SK-N-SH (cell line): ENCODE measurements around the gene C9. TPM values are rescaled to one million over a fixed set of nuclear protein-coding genes. Genes with fewer than 3 reads are reported as not detected.

Experiments used
- CTCF ChIA-PET: fragments of 300-600, 350-600 bp; formaldehyde crosslinking; extraction: SDS; loops from one replicate; lab custom pipeline; 2021; lab: Yijun Ruan, JAX
- POLR2A ChIA-PET: fragments of 350-600 bp; sonication (Branson Sonifier 250); formaldehyde crosslinking; extraction: SDS; loops from one replicate; lab custom pipeline; 2020; ENCODE audit warnings: antibody characterized with exemption, inconsistent platforms; lab: Yijun Ruan, JAX
- DNase-seq: peaks from one replicate; pipeline ENCODE4 v3.0.0; 2012
- H2AFZ ChIP-seq: fragments of 200-600 bp; sonication (generic); 2 replicates; pipeline ENCODE4 v1.8.1; 2016; ENCODE audit warnings: antibody characterized with exemption, mild to moderate bottlenecking, low read depth
- H3F3A ChIP-seq: fragments of 200-600 bp; sonication (generic); replicated peaks from 2 replicates; pipeline ENCODE3; 2016; ENCODE audit warnings: antibody characterized with exemption, mild to moderate bottlenecking; ENCODE audit not compliant: insufficient read depth
- H3K27ac ChIP-seq, 2 experiments: fragments of 200-500 bp in 1 of 2; fragments of 200-600 bp in 1 of 2; sonication (Bioruptor generic) in 1 of 2; sonication (generic), shearing (Covaris generic) in 1 of 2; 2 replicates each; pipeline versions ENCODE4 v1.5.1 to v1.6.1; 2014 to 2016; ENCODE audit warnings: low read depth in 2 of 2, inconsistent platforms in 1 of 2, low read length in 1 of 2, mild to moderate bottlenecking in 1 of 2, mixed read lengths in 1 of 2
- H3K27me3 ChIP-seq: fragments of 200-600 bp; sonication (generic), shearing (Covaris generic); 2 replicates; pipeline ENCODE4 v1.6.1; 2016; ENCODE audit warnings: mixed run types; ENCODE audit not compliant: insufficient read depth
- H3K36me3 ChIP-seq, 2 experiments: fragments of 200-500 bp in 1 of 2; fragments of 200-600 bp in 1 of 2; sonication (Bioruptor generic) in 1 of 2; sonication (generic) in 1 of 2; replicated peaks in 1 of 2; 2 replicates each; pipeline versions ENCODE3 to v1.5.1; 2014 to 2016; ENCODE audit warnings: low read length in 1 of 2, mild to moderate bottlenecking in 1 of 2; ENCODE audit not compliant: insufficient read depth in 2 of 2, control insufficient read depth in 1 of 2
- H3K4me1 ChIP-seq, 2 experiments: fragments of 200-500 bp in 1 of 2; fragments of 200-600 bp in 1 of 2; sonication (Bioruptor generic) in 1 of 2; sonication (generic), shearing (Covaris generic) in 1 of 2; 2 replicates each; pipeline versions ENCODE4 v1.5.1 to v1.6.1; 2014 to 2016; ENCODE audit warnings: low read depth in 1 of 2, low read length in 1 of 2, mixed run types in 1 of 2; ENCODE audit not compliant: insufficient read depth in 2 of 2, control insufficient read depth in 1 of 2
- H3K4me2 ChIP-seq: fragments of 200-600 bp; sonication (generic), shearing (Covaris generic); 2 replicates; pipeline ENCODE4 v1.6.1; 2017; ENCODE audit warnings: mixed run types
- H3K4me3 ChIP-seq, 2 experiments: fragments of 200-500 bp in 1 of 2; fragments of 200-600 bp in 1 of 2; sonication (Bioruptor generic) in 1 of 2; sonication (generic), shearing (Covaris generic) in 1 of 2; 2 replicates each; pipeline versions ENCODE4 v1.5.1 to v1.8.1; 2014 to 2016; ENCODE audit warnings: low read depth in 2 of 2, inconsistent platforms in 1 of 2, low read length in 1 of 2, mild to moderate bottlenecking in 1 of 2, mixed read lengths in 1 of 2, moderate library complexity in 1 of 2
- H3K79me2 ChIP-seq: fragments of 200-600 bp; sonication (generic); 2 replicates; pipeline ENCODE4 v1.8.1; 2017; ENCODE audit warnings: mild to moderate bottlenecking; ENCODE audit not compliant: insufficient read depth
- H3K9ac ChIP-seq: fragments of 200-600 bp; sonication (generic); 2 replicates; pipeline ENCODE4 v1.6.1; 2017; ENCODE audit warnings: mixed run types
- H3K9me2 ChIP-seq: fragments of 200-600 bp; sonication (generic); 2 replicates; pipeline ENCODE4 v1.6.1; 2017; ENCODE audit warnings: mixed run types
- H3K9me3 ChIP-seq: fragments of 200-600 bp; sonication (generic); 2 replicates; pipeline ENCODE4 v1.6.1; 2017; ENCODE audit warnings: mixed run types, mild to moderate bottlenecking, moderate library complexity
- H4K20me1 ChIP-seq: fragments of 200-600 bp; sonication (generic); 2 replicates; pipeline ENCODE4 v1.6.1; 2017; ENCODE audit warnings: mild to moderate bottlenecking, mixed run types; ENCODE audit not compliant: insufficient read depth
- EZH2phosphoT487 ChIP-seq: fragments of 200-600 bp; sonication (generic); IDR thresholded peaks from 2 replicates; pipeline ENCODE4 v1.6.1; 2017; ENCODE audit warnings: low read depth, mixed run types, mild to moderate bottlenecking, antibody characterized with exemption, moderate library complexity, borderline replicate concordance
- FOSL2 ChIP-seq: IDR thresholded peaks from 2 replicates; pipeline ENCODE4 v1.4.0; 2012; ENCODE audit warnings: low read depth, mild to moderate bottlenecking, moderate library complexity, borderline replicate concordance
- FOXJ3 ChIP-seq: sonication (generic); formaldehyde crosslinking; IDR thresholded peaks from 2 replicates; pipeline ENCODE4 v1.5.1; 2020; ENCODE audit warnings: mild to moderate bottlenecking, missing genetic modification reagents
- FOXM1 ChIP-seq: IDR thresholded peaks from 2 replicates; pipeline ENCODE4 v1.4.0; 2012; ENCODE audit warnings: low read depth, mild to moderate bottlenecking
- GATA2 ChIP-seq: sonication (generic); formaldehyde crosslinking; IDR thresholded peaks from 2 replicates; pipeline ENCODE4 v1.5.0; 2020; ENCODE audit warnings: mild to moderate bottlenecking, missing genetic modification reagents
- IRF3 ChIP-seq: fragments of 150-350 bp; IDR thresholded peaks from 2 replicates; pipeline ENCODE4 v1.6.1; 2016; ENCODE audit warnings: mild to moderate bottlenecking, low read depth, low read length
- RFX5 ChIP-seq: IDR thresholded peaks from 2 replicates; pipeline ENCODE4 v1.6.1; 2012; ENCODE audit warnings: mild to moderate bottlenecking, improper control_type of control experiment, low read length
- ZBTB33 ChIP-seq: IDR thresholded peaks from 2 replicates; pipeline ENCODE4 v1.4.0; 2012; ENCODE audit warnings: low read depth, borderline replicate concordance
- WGBS: methylation state at CpG from one replicate; pipeline ENCODE4 v1.1.6; 2017; ENCODE audit warnings: low lambda C conversion rate; 5-methylcytosine and 5-hydroxymethylcytosine counted together
- polyA plus RNA-seq, 3 experiments: library from polyadenylated mRNA; depleted of rRNA; stranded (reverse); fragments of >200 nt; gene quantifications; 2 replicates each; pipeline ENCODE4 v1.2.3, GENCODE V29; 2012

The C9 gene
- polyA plus RNA-seq, 1 of the 3 experiments (the other 2 are of a cell fraction), result not detected

- H2AFZ ChIP-seq, result no peak overlapping the region
- WGBS, result 41% methylated on average over 5 of the region's 5 CpGs
- 0 out of 2 replicates have a peak overlapping the region, but pooled peaks have one; percentile 5 for H3K4me2 ChIP-seq
- H3K4me3 ChIP-seq, result no peak overlapping the region
- H3K9me2 ChIP-seq, result no peaks in the 10 kb centered on the region
- POLR2A ChIA-PET, result no interaction called here
- CTCF ChIA-PET, result no interaction called here
- no peak for DNase-seq
- peaks cover 6% of the 10 kb centered on the region for H4K20me1 ChIP-seq
- peaks cover 5 to 11% of the 10 kb centered on the region in 2 experiments for H3K36me3 ChIP-seq
- no peaks in the 10 kb centered on the region for H3K27me3 ChIP-seq
- TF ChIP-seq RFX5, result no peak
- no peak for TF ChIP-seq FOXJ3 (CRISPR knock-in tag)
- no peak for TF ChIP-seq ZBTB33
- no peak for TF ChIP-seq EZH2phosphoT487
- TF ChIP-seq FOXM1, result no peak
- H3K79me2 ChIP-seq, result peaks cover 90% of the 10 kb centered on the region
- H3K27ac ChIP-seq, result no peak overlapping the region; a peak in 1 of 4 replicates
- peaks cover 14% of the 10 kb centered on the region for H3F3A ChIP-seq
- H3K4me1 ChIP-seq, result peaks cover 0 to 26% of the 10 kb centered on the region in 2 experiments; a peak in 2 of 4 replicates
- H3K9ac ChIP-seq, result no peak overlapping the region
- H3K9me3 ChIP-seq, result no peaks in the 10 kb centered on the region
These were observed 48.6 kb upstream of the C9 start for GRCh38 chr5:39412721-39413394.

DNA sequence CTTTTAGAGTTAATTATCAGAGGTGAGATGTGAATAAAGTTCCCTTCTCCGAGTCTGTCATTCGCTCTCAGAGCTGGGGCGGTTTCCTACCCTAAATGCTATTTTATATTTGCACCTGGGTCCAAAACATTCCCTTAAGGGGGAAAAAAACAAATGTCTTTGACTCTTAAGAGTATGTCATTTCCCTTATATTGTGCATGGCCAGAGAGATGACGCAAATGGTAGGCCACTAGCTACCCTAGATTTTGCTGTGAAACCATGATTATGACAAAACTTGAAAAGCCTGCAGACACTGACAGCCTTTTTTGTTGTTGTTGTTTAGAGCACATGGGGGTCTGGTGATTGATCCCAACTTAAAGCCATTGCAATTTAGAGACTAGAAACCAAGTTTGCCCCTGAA, 47.7 kb upstream of the C9 start:
- peak overlapping the region in 1 of 2 experiments; percentile 69; a peak in 2 of 4 replicates for H3K27ac ChIP-seq
- peaks cover 0 to 26% of the 10 kb centered on the region in 2 experiments; a peak in 2 of 4 replicates for H3K4me1 ChIP-seq
- peaks cover 4 to 5% of the 10 kb centered on the region in 2 experiments for H3K36me3 ChIP-seq

More for the DNA sequence above, 47.7 kb upstream of the C9 start:
- WGBS, result 46% methylated on average over 4 of the region's 4 CpGs
- Histone ChIP-seq H3K9ac (0 out of 2 replicates have a peak overlapping the region, but pooled peaks have one; percentile 2), H4K20me1 (peaks cover 6% of the 10 kb centered on the region), H3K4me3 (no peak overlapping the region), H3K9me2 (no peaks in the 10 kb centered on the region), H3F3A (peaks cover 14% of the 10 kb centered on the region), H3K9me3 (no peaks in the 10 kb centered on the region), H3K79me2 (peaks cover 88% of the 10 kb centered on the region), H3K27me3 (no peaks in the 10 kb centered on the region), H3K4me2 (peak overlapping the region; percentile 25; the same call in 1 of the 2 replicates), H2AFZ (no peak overlapping the region)
- TF ChIP-seq GATA2 (CRISPR knock-in tag) (no peak), IRF3 (no peak), FOXM1 (no peak), FOSL2 (no peak), RFX5 (no peak)
- POLR2A ChIA-PET, result no interaction called here
- CTCF ChIA-PET, result no interaction called here
- DNase-seq, result no peak
